Large intestine (tissue), 3 donors: ENCODE results near the gene PEX1. TPM values are rescaled to one million over a fixed set of nuclear protein-coding genes. Genes with fewer than 3 reads are reported as not detected.
"Not testable (repeated sequence)": the region's sequence is repeated elsewhere in the genome, so short reads cannot be mapped to it uniquely, and the experiment has no call there.

Experiments used
- DNase-seq, 2 donors: peaks; one replicate each; pipeline versions ENCODE4 v3.0.0 to v3.0.0-alpha.2; 2013
- H3K27ac ChIP-seq: one replicate; pipeline ENCODE4 v1.5.1; 2013; ENCODE audit warnings: low read length
- H3K27me3 ChIP-seq: 2 replicates; pipeline ENCODE4 v1.6.1; 2013; ENCODE audit warnings: low read length; ENCODE audit not compliant: control insufficient read depth, insufficient read depth
- H3K36me3 ChIP-seq: 2 replicates; pipeline ENCODE4 v1.6.1; 2013; ENCODE audit warnings: low read length; ENCODE audit not compliant: control insufficient read depth, insufficient read depth
- H3K4me1 ChIP-seq: one replicate; pipeline ENCODE4 v1.6.1; 2013; ENCODE audit warnings: low read length; ENCODE audit not compliant: control insufficient read depth, insufficient read depth
- H3K4me3 ChIP-seq: one replicate; pipeline ENCODE4 v1.5.1; 2013; ENCODE audit warnings: low read length
- H3K9me3 ChIP-seq: one replicate; pipeline ENCODE4 v1.6.1; 2013; ENCODE audit warnings: mild to moderate bottlenecking, low read depth, low read length, moderate library complexity; ENCODE audit not compliant: control insufficient read depth
- WGBS: methylation state at CpG from one replicate; pipeline ENCODE4 v1.1.5; 2013; ENCODE audit warnings: low lambda C conversion rate; ENCODE audit not compliant: insufficient coverage; 5-methylcytosine and 5-hydroxymethylcytosine counted together
- polyA plus RNA-seq: library from polyadenylated mRNA; unstranded; fragments of 120-200 nt; gene quantifications from one replicate; pipeline ENCODE4 v1.2.1, GENCODE V29; 2013

PEX1 gene
- polyA plus RNA-seq, 1 donor = 37.5 TPM

DNA sequence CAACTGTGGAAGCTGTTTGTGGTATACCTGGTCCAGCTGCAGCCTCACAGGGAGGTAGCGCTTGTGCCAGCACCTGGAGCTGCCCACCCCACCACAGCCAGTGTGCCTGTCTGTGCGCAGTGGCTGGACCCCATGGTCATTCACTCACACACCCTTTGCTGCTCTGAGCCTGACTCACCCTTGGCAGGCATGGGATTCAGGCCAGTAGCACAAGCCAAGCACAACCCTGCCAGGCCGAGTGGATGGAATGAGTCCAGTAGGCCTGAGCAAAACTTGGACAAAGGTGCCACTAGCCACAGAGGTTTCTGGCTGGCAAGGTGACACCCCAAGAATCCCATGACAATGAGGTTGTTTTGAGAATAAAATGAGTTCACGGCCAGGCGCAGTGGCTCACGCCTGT, 19.3 kb upstream of the PEX1 start:
- no CpG with 5 or more reads among the region's 6 CpGs for WGBS
- H3K27me3 ChIP-seq = no peaks in the 10 kb centered on the region
- no peaks in the 10 kb centered on the region for H3K36me3 ChIP-seq
- no peak for DNase-seq
- H3K4me3 ChIP-seq = no peak overlapping the region
- peaks cover 14% of the 10 kb centered on the region for H3K9me3 ChIP-seq
- H3K27ac ChIP-seq = no peak overlapping the region
- H3K4me1 ChIP-seq = no peaks in the 10 kb centered on the region

DNA sequence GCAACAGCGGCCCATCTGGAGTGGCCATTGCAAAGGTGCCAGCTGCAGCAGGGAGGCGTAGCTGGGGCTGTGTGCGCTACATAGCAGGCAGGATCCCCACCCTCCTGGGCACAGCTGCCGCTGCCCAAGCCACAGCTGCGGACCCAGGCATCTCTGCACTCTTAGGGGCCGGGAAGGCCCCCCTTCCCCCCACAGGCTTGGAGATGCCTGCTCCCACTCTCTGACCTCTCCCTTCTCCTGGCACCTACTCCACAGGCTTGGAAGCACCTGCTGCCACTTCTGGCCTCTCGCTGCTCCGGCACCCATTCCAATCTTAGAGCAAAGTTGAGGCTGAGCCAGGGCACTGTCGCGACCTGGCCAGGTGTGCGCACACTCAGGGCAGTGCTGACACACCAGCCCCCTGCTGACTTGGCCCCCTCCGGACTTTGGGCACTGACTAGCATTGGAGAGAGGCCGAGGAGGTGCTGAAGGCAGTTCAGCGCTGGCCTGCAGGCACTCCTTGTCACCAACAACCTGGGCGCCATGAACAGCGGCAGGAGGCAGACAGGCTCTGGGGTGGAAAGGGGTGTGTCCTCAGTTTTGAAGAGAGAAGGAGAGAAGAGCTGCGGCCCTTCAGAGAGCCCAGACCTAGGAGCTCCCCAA, 18.7 kb upstream of the PEX1 start:
- no peak overlapping the region for H3K4me3 ChIP-seq
- H3K36me3 ChIP-seq = no peaks in the 10 kb centered on the region
- H3K27me3 ChIP-seq = no peaks in the 10 kb centered on the region
- H3K4me1 ChIP-seq = no peaks in the 10 kb centered on the region
- WGBS = no CpG with 5 or more reads among the region's 17 CpGs
- DNase-seq = no peak
- H3K9me3 ChIP-seq = peaks cover 14% of the 10 kb centered on the region
- no peak overlapping the region for H3K27ac ChIP-seq

- H3K4me1 ChIP-seq, DNase-seq, H3K27me3 ChIP-seq, H3K36me3 ChIP-seq, H3K27ac ChIP-seq, H3K4me3 ChIP-seq: not testable (repeated sequence)
- WGBS = no CpG with 5 or more reads among the region's 30 CpGs
- peaks cover 14% of the 10 kb centered on the region for H3K9me3 ChIP-seq
Observed at GRCh38 chr7:92545116-92545515, 16.8 kb upstream of the PEX1 start.

GRCh38 chr7:92543542-92543941, 15.2 kb upstream of the PEX1 start:
- H3K4me1 ChIP-seq, H3K27ac ChIP-seq, H3K36me3 ChIP-seq, H3K4me3 ChIP-seq, H3K27me3 ChIP-seq, DNase-seq: not testable (repeated sequence)
- 90% methylated on average over 2 of the region's 3 CpGs for WGBS
- peaks cover 14% of the 10 kb centered on the region for H3K9me3 ChIP-seq

GRCh38 chr7:92534572-92534971, 6.3 kb upstream of the PEX1 start:
- 95% methylated on average over 3 of the region's 9 CpGs for WGBS
- no peaks in the 10 kb centered on the region for H3K4me1 ChIP-seq
- H3K4me3 ChIP-seq = no peak overlapping the region
- DNase-seq = no peak
- peaks cover 66% of the 10 kb centered on the region for H3K36me3 ChIP-seq
- no peak overlapping the region for H3K27ac ChIP-seq
- H3K27me3 ChIP-seq = no peaks in the 10 kb centered on the region
- H3K9me3 ChIP-seq = no peaks in the 10 kb centered on the region

DNA sequence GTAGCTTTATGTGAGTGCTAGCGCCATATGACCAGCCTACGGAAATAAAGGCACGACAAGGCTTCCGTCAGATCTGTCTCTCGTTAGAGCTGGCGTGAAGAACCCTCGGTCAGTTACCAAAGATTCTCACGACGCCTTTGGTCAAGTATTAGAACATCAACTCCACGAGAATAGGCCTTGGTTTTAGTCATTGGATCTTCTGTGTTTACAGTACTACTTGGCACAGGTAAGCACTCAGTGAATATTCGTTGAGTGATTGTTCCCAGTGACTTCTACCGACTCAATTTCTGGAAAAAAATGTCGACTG, 591 bp upstream of the PEX1 start:
- no peaks in the 10 kb centered on the region for H3K27me3 ChIP-seq
- no CpG with 5 or more reads among the region's 13 CpGs for WGBS
- H3K27ac ChIP-seq = peak overlapping the region; percentile 67
- peak overlapping the region; percentile 80 for H3K4me3 ChIP-seq
- peaks cover 29% of the 10 kb centered on the region for H3K36me3 ChIP-seq
- no peak for DNase-seq
- H3K9me3 ChIP-seq = no peaks in the 10 kb centered on the region
- peaks cover 5% of the 10 kb centered on the region for H3K4me1 ChIP-seq

DNA sequence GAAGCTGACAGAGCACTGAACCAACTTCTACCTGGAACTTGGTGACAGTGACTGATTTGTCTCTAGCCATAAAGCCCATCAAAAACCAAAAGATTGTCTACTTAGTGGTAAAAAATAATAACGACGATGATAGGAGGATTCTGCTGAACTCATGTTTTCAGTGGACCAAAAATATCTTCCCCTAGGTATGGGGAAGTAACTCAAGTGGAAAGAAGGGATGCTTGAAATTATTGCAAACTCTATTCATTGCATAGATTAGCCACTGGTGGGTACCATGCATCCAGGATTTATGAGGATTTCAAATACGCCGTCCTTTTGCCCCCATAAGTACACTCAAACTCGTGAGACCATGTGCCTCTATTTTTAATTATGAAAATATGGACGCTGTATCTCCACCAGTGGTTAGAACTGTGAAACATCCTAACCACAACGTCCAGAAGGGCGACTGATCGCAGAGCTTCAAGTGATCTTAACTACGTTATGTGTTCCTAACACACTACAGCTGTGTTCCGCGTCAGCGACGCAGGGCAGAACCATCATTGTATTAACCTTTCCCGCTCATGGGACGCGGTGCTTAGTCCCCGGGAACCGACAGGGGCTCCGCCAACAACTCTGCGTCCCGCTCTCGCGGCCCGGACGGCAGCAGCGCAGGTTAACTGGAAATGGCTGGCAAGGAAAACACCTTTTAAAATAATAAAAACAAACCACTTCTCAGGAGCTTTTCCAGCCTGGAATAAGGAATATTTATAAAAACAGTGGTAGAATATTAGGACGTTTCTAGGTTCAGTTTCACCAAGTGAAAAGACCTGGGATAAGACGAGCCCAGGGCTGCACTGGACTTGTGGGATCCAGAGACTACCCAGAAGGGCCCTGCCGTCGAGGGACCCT, 776 bp downstream of the PEX1 start:
- 2% methylated on average over 14 of the region's 31 CpGs for WGBS

GRCh38 chr7:92523110-92523509, 5.2 kb downstream of the PEX1 start:
- WGBS = 83% methylated on average over 1 of the region's 2 CpGs

More for the DNA sequence above, 776 bp downstream of the PEX1 start:
- Histone ChIP-seq H3K36me3 (peaks cover 17% of the 10 kb centered on the region), H3K9me3 (no peaks in the 10 kb centered on the region), H3K27ac (peak overlapping the region; percentile 89), H3K27me3 (no peaks in the 10 kb centered on the region), H3K4me1 (peaks cover 5% of the 10 kb centered on the region), H3K4me3 (peak overlapping the region; percentile 89)
- DNase-seq = peak; percentile 44 to 67

GRCh38 chr7:92520024-92520423, 8.3 kb downstream of the PEX1 start:
- no peak overlapping the region for H3K27ac ChIP-seq
- DNase-seq = no peak
- no CpG with 5 or more reads among the region's 1 CpG for WGBS
- no peaks in the 10 kb centered on the region for H3K4me1 ChIP-seq
- no peaks in the 10 kb centered on the region for H3K27me3 ChIP-seq
- peaks cover 10% of the 10 kb centered on the region for H3K36me3 ChIP-seq
- no peak overlapping the region for H3K4me3 ChIP-seq
- H3K9me3 ChIP-seq = no peaks in the 10 kb centered on the region

More at GRCh38 chr7:92523110-92523509, 5.2 kb downstream of the PEX1 start:
- H3K4me1 ChIP-seq = peaks cover 5% of the 10 kb centered on the region
- H3K27ac ChIP-seq = no peak overlapping the region
- no peaks in the 10 kb centered on the region for H3K27me3 ChIP-seq
- peaks cover 4% of the 10 kb centered on the region for H3K36me3 ChIP-seq
- no peak overlapping the region for H3K4me3 ChIP-seq
- DNase-seq = no peak
- no peaks in the 10 kb centered on the region for H3K9me3 ChIP-seq

- Histone ChIP-seq H3K27me3 (no peaks in the 10 kb centered on the region), H3K27ac (no peak overlapping the region), H3K36me3 (peaks cover 10% of the 10 kb centered on the region), H3K9me3 (no peaks in the 10 kb centered on the region), H3K4me3 (no peak overlapping the region), H3K4me1 (no peaks in the 10 kb centered on the region)
- no peak for DNase-seq
- WGBS = 100% methylated on average over 2 of the region's 3 CpGs
Observed at GRCh38 chr7:92517631-92518030, 10.7 kb downstream of the PEX1 start.
